Testis (tissue), 3 donors: ENCODE results near the gene PPIG. TPM values are rescaled to one million over a fixed set of nuclear protein-coding genes. Genes with fewer than 3 reads are reported as not detected.

ENCODE experiments used
- DNase-seq: peaks from one replicate; pipeline ENCODE4 v3.0.0-alpha.2; 2019
- H3K27ac ChIP-seq, 2 donors: fragments of 200-600 bp; sonication (generic); one replicate each; pipeline ENCODE4 v1.5.1; 2019
- H3K27me3 ChIP-seq: fragments of 200-600 bp; sonication (generic); one replicate; pipeline ENCODE4 v1.5.1; 2019
- H3K36me3 ChIP-seq: fragments of 200-600 bp; sonication (generic); one replicate; pipeline ENCODE4 v1.5.1; 2017; ENCODE audit warnings: low read depth; ENCODE audit errors: missing control alignments
- H3K4me1 ChIP-seq: fragments of 200-600 bp; sonication (generic); one replicate; pipeline ENCODE4 v1.5.1; 2019
- H3K4me3 ChIP-seq, 2 donors: fragments of 200-600 bp; sonication (generic); one replicate each; pipeline ENCODE4 v1.5.1; 2017 to 2019
- H3K9me3 ChIP-seq: fragments of 200-600 bp; sonication (generic); one replicate; pipeline ENCODE4 v1.5.1; 2017
- POLR2A ChIP-seq: fragments of 450-650 bp; IDR thresholded peaks from one replicate; pipeline ENCODE4 v1.6.1; 2017; ENCODE audit warnings: antibody characterized with exemption, mild to moderate bottlenecking, moderate library complexity
- WGBS, 2 donors: methylation state at CpG; one replicate each; pipeline ENCODE4 v1.1.5; 2018; 5-methylcytosine and 5-hydroxymethylcytosine counted together
- intact Hi-C: fragments of 100-400 bp; cut with DNase I; formaldehyde crosslinking; loops from one replicate; pipeline ENCODE4 v1.15.1; 2023; ENCODE audit warnings: low total_unique reads
- polyA plus RNA-seq: library from polyadenylated mRNA; stranded (reverse); fragments of 350-450 nt; fragmentation: Illumina TruSeq; extraction: RNeasy Lipid Tissue Mini Kit (QIAGEN cat#74804); gene quantifications from one replicate; pipeline ENCODE4 v1.2.3, GENCODE V29; 2014; ENCODE audit warnings: low read depth, low replicate concordance; ENCODE audit not compliant: insufficient read depth
- total RNA-seq, 2 donors: library from RNA; depleted of rRNA; stranded (reverse); fragments of >200 nt; gene quantifications; one replicate each; pipeline ENCODE4 v1.2.3, GENCODE V29; 2016
- TF ChIP-seq, protein P1 (sequence below), 3 experiments: fragments of 450-650 bp in 2 of 3; fragments of 200-600 bp in 1 of 3; sonication (generic) in 1 of 3; IDR thresholded peaks; one replicate each; pipeline ENCODE4 v1.5.1; 2016 to 2019; ENCODE audit warnings: antibody characterized with exemption in 3 of 3, mild to moderate bottlenecking in 2 of 3, moderate library complexity in 1 of 3

Gene PPIG
- total and polyA plus RNA-seq, 3 donors from 2014 or later = 6.9 to 48.0 (median 40.8) TPM

DNA sequence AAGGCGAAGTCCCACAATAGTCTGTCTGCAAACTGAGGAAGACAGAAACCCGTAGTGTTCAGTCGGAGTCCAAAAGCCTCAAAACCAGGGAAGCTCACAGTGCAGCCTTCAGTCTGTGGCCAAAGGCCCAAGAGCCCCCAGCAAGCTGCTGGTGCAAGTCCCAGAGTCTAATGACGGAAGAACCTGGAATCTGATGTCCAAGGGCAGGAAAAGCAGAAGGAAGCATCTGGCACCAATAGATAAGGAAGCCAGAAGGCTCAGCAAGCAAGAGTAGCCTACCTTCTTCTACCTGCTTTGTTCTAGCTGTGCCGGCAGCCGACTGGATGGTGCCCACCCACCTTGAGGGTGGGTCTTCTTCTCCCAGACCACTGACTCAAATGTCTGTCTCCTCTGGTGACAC, 88.3 kb downstream of the PPIG start:
- Histone ChIP-seq H3K9me3 (no peaks in the 10 kb centered on the region), H3K27ac (no peak overlapping the region), H3K4me3 (no peak overlapping the region), H3K27me3 (no peaks in the 10 kb centered on the region), H3K36me3 (no peaks in the 10 kb centered on the region), H3K4me1 (no peaks in the 10 kb centered on the region)
- DNase-seq = no peak
- TF ChIP-seq POLR2A = no peak
- TF ChIP-seq, protein P1, sequence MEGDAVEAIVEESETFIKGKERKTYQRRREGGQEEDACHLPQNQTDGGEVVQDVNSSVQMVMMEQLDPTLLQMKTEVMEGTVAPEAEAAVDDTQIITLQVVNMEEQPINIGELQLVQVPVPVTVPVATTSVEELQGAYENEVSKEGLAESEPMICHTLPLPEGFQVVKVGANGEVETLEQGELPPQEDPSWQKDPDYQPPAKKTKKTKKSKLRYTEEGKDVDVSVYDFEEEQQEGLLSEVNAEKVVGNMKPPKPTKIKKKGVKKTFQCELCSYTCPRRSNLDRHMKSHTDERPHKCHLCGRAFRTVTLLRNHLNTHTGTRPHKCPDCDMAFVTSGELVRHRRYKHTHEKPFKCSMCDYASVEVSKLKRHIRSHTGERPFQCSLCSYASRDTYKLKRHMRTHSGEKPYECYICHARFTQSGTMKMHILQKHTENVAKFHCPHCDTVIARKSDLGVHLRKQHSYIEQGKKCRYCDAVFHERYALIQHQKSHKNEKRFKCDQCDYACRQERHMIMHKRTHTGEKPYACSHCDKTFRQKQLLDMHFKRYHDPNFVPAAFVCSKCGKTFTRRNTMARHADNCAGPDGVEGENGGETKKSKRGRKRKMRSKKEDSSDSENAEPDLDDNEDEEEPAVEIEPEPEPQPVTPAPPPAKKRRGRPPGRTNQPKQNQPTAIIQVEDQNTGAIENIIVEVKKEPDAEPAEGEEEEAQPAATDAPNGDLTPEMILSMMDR (IDR thresholded peaks at IDR 0.05) = no peak
- 83 to 85% methylated on average over 6 of the region's 6 CpGs for WGBS, 2 donors
- intact Hi-C loops = no loop called here

DNA sequence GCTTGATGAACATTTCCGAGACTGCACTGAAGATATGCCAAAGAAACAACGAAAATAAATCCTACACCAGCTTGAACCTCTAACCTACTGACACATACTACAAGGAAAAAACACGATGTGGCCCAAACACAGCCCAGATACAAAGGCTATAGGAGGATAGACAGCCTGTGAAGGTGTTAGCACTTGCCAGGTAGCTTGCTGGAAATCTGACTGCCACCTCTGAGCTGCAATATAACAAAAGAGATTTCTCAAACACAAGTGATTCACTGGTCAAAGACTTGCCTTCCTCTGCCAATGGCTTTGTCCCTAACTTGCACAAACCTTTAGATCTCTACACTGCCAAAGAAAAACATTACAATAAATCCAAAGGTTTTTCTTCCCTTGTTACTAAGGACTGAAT, 89.0 kb downstream of the PPIG start:
- DNase-seq = no peak
- Histone ChIP-seq H3K9me3 (no peaks in the 10 kb centered on the region), H3K27me3 (no peaks in the 10 kb centered on the region), H3K27ac (no peak overlapping the region), H3K4me3 (no peak overlapping the region), H3K4me1 (no peaks in the 10 kb centered on the region), H3K36me3 (no peaks in the 10 kb centered on the region)
- WGBS, 2 donors = 53 to 72% methylated on average over 3 of the region's 3 CpGs
- TF ChIP-seq POLR2A = no peak
- TF ChIP-seq, protein P1 (IDR thresholded peaks at IDR 0.05) = no peak
- intact Hi-C loops = no loop called here

DNA sequence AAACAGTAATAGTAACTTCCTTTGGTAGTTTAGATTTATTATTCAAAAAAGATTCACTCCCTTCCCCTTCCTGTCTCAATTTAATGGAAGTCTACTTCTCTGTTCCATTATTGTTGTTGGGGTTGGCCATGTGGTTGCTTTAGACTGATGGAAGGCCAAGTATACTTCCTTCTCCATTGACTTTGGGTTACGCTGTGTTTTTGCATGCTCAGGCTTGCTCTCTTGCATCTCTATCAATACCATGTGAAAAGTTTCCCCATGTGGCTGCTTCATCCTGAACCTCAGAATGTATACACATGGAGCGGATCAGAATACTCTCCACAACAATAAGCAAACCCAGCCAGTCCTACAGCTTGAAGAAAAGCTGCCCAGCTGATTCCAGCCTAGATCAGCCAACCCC, 89.8 kb downstream of the PPIG start:
- WGBS, 2 donors = 90 to 98% methylated on average over 2 of the region's 2 CpGs
- no peak for TF ChIP-seq POLR2A
- intact Hi-C loops = no loop called here

DNA sequence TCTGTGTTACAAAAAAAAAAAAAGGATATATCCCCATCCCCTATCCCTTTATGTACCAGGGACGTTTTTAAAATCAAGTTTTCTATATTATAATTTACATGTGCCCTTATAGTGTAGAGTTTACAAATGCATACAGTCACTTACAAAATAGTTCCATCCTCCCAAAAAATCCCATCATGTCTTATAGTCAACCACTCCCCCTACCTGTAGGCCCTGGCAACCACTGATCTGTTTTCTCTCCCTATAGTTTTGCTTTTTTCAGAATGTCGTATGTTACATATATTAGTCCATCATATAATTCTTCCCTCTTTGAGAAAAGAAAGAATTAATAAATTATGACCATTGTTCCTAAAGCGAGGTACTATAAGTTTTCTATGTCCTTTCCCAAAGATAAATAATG, 92.2 kb downstream of the PPIG start:
- no peaks in the 10 kb centered on the region for H3K36me3 ChIP-seq
- no peak overlapping the region for H3K4me3 ChIP-seq
- H3K27me3 ChIP-seq = no peaks in the 10 kb centered on the region
- H3K9me3 ChIP-seq = no peaks in the 10 kb centered on the region
- no peak for DNase-seq
- H3K27ac ChIP-seq = no peak overlapping the region
- whole genome bisulfite sequencing, 2 donors = 56 to 66% methylated on average over 3 of the region's 3 CpGs
- TF ChIP-seq POLR2A = no peak
- TF ChIP-seq, protein P1 (IDR thresholded peaks at IDR 0.05) = no peak
- no peaks in the 10 kb centered on the region for H3K4me1 ChIP-seq
- intact Hi-C loops = no loop called here

More for the DNA sequence above, 89.8 kb downstream of the PPIG start:
- Histone ChIP-seq H3K9me3 (no peaks in the 10 kb centered on the region), H3K27ac (no peak overlapping the region), H3K36me3 (no peaks in the 10 kb centered on the region), H3K4me1 (no peaks in the 10 kb centered on the region), H3K27me3 (no peaks in the 10 kb centered on the region), H3K4me3 (no peak overlapping the region)
- no peak for DNase-seq

DNA sequence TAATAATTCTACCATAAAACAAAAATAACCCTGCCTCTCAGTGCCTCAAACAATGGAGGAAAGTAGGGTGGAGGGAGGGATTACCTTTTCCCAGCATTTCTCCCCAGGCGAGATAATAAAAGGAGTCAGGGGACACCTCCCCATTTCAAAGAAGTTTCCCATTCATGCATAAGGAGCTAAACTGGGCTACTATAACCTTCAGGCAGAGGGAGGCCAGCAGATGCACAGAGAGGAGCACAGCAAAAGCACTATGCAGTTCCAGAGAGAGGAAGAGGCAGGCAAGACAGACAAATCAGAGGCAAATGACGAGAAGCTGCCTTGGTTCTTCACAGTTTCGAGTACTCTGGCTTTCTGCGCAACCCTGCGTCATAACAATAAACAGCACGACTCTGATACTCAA, 92.7 kb downstream of the PPIG start:
- no peak overlapping the region for H3K27ac ChIP-seq
- no peaks in the 10 kb centered on the region for H3K36me3 ChIP-seq
- H3K4me1 ChIP-seq = no peaks in the 10 kb centered on the region
- H3K27me3 ChIP-seq = no peaks in the 10 kb centered on the region
- H3K4me3 ChIP-seq = no peak overlapping the region
- no peaks in the 10 kb centered on the region for H3K9me3 ChIP-seq
- intact Hi-C loops = no loop called here
- TF ChIP-seq, protein P1 (IDR thresholded peaks at IDR 0.05) = no peak
- TF ChIP-seq POLR2A = no peak
- WGBS, 2 donors = 84 to 92% methylated on average over 6 of the region's 6 CpGs
- no peak for DNase-seq
